Liver (tissue), 3 donors: ENCODE data around the gene TTLL4.

Experiments
- ATF3 ChIP-seq: IDR thresholded peaks from 2 replicates; pipeline ENCODE4 v1.6.1; 2016; ENCODE audit warnings: antibody characterized with exemption
- CTCF ChIP-seq: fragments of 150-350 bp; IDR thresholded peaks from 2 replicates; pipeline ENCODE4 v1.5.1; 2017; ENCODE audit warnings: improper control_type of control experiment, low read depth, low read length; ENCODE audit not compliant: missing input control
- EGR1 ChIP-seq, 2 donors: IDR thresholded peaks; 2 replicates each; pipeline ENCODE4 v1.6.1; 2016 to 2018; ENCODE audit warnings: antibody characterized with exemption in 2 of 2, low read depth in 2 of 2
- SP1 ChIP-seq: IDR thresholded peaks from 2 replicates; pipeline ENCODE4 v1.6.1; 2018; ENCODE audit warnings: antibody characterized with exemption, mild to moderate bottlenecking
- ZBTB33 ChIP-seq: IDR thresholded peaks from 2 replicates; pipeline ENCODE4 v1.6.1; 2016; ENCODE audit warnings: antibody characterized with exemption
- TF ChIP-seq, protein P1 (sequence below): IDR thresholded peaks from 2 replicates; pipeline ENCODE4 v1.6.1; 2016; ENCODE audit warnings: antibody characterized with exemption, mild to moderate bottlenecking
- TF ChIP-seq, protein P2 (sequence below): IDR thresholded peaks from 2 replicates; pipeline ENCODE4 v1.6.1; 2016; ENCODE audit warnings: antibody characterized with exemption
- donor health status: healthy.
- donor health status: healthy.

GRCh38 chr2:218780851-218781690, 70.4 kb downstream of the TTLL4 start:
- no peak for TF ChIP-seq CTCF
- no peak for TF ChIP-seq ZBTB33
- no peak for TF ChIP-seq ATF3
- TF ChIP-seq, protein P1, sequence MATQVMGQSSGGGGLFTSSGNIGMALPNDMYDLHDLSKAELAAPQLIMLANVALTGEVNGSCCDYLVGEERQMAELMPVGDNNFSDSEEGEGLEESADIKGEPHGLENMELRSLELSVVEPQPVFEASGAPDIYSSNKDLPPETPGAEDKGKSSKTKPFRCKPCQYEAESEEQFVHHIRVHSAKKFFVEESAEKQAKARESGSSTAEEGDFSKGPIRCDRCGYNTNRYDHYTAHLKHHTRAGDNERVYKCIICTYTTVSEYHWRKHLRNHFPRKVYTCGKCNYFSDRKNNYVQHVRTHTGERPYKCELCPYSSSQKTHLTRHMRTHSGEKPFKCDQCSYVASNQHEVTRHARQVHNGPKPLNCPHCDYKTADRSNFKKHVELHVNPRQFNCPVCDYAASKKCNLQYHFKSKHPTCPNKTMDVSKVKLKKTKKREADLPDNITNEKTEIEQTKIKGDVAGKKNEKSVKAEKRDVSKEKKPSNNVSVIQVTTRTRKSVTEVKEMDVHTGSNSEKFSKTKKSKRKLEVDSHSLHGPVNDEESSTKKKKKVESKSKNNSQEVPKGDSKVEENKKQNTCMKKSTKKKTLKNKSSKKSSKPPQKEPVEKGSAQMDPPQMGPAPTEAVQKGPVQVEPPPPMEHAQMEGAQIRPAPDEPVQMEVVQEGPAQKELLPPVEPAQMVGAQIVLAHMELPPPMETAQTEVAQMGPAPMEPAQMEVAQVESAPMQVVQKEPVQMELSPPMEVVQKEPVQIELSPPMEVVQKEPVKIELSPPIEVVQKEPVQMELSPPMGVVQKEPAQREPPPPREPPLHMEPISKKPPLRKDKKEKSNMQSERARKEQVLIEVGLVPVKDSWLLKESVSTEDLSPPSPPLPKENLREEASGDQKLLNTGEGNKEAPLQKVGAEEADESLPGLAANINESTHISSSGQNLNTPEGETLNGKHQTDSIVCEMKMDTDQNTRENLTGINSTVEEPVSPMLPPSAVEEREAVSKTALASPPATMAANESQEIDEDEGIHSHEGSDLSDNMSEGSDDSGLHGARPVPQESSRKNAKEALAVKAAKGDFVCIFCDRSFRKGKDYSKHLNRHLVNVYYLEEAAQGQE = no peak
- no peak for TF ChIP-seq EGR1 (IDR thresholded peaks at IDR 0.05; ENCODE audit: low read depth in 2 of 2)
- TF ChIP-seq, protein P2, sequence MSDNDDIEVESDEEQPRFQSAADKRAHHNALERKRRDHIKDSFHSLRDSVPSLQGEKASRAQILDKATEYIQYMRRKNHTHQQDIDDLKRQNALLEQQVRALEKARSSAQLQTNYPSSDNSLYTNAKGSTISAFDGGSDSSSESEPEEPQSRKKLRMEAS = no peak
- no peak for TF ChIP-seq SP1
